ENCODE measurements around the gene EBLN1.

The EBLN1 gene

GRCh38 chr10:22171131-22171530, 46.7 kb downstream of the EBLN1 start:
- H3K27me3 ChIP-seq (ENCODE audit: low read depth, low read length): no peaks in the 10 kb centered on the region
- peaks cover 6% of the 10 kb centered on the region in 2 donors for H3K9me3 ChIP-seq (ENCODE audit: control insufficient read depth in 1 of 2, low read length in 2 of 2)
- no peaks in the 10 kb centered on the region for H3K4me1 ChIP-seq (ENCODE audit: control insufficient read depth in 1 of 2, insufficient read depth in 2 of 2, low read length in 2 of 2)
- no peaks in the 10 kb centered on the region for H3K36me3 ChIP-seq (ENCODE audit: control insufficient read depth in 1 of 2, insufficient read depth in 2 of 2, low read length in 2 of 2)
- no peak overlapping the region for H3K4me3 ChIP-seq (ENCODE audit: low read depth in 1 of 2, low read length in 2 of 2)
- H3K27ac ChIP-seq (ENCODE audit: low read length): no peak overlapping the region

GRCh38 chr10:22170582-22170981, 47.2 kb downstream of the EBLN1 start:
- Histone ChIP-seq H3K9me3 (ENCODE audit: control insufficient read depth in 1 of 2, low read length in 2 of 2) (peaks cover 6% of the 10 kb centered on the region in 2 donors), H3K4me1 (ENCODE audit: control insufficient read depth in 1 of 2, insufficient read depth in 2 of 2, low read length in 2 of 2) (no peaks in the 10 kb centered on the region), H3K27ac (ENCODE audit: low read length) (no peak overlapping the region), H3K36me3 (ENCODE audit: control insufficient read depth in 1 of 2, insufficient read depth in 2 of 2, low read length in 2 of 2) (no peaks in the 10 kb centered on the region), H3K27me3 (ENCODE audit: low read depth, low read length) (no peaks in the 10 kb centered on the region), H3K4me3 (ENCODE audit: low read depth in 1 of 2, low read length in 2 of 2) (no peak overlapping the region)

DNA sequence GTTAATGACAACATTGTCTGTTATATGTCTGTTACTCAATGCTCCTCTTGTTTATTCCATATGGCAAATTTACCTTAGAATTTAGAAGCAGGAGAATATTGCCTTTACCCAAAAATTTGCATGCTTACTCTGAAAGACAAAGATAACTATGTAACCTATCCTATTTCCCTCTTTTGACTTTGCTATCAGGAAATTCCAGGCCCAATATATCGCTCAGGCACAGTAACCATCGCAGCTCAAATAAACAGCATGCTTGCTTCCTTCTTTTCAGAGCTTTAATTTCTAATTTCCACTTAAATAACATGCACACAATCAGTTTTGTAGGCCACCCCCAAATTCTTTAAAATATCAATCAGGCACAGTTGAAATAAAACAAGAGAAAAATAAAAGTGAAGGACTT, 57.8 kb downstream of the EBLN1 start:
- H3K36me3 ChIP-seq (ENCODE audit: control insufficient read depth in 1 of 2, insufficient read depth in 2 of 2, low read length in 2 of 2): no peaks in the 10 kb centered on the region
- H3K4me3 ChIP-seq (ENCODE audit: low read depth in 1 of 2, low read length in 2 of 2): no peak overlapping the region
- no peaks in the 10 kb centered on the region for H3K4me1 ChIP-seq (ENCODE audit: control insufficient read depth in 1 of 2, insufficient read depth in 2 of 2, low read length in 2 of 2)
- no peaks in the 10 kb centered on the region for H3K27me3 ChIP-seq (ENCODE audit: low read depth, low read length)
- no peak overlapping the region for H3K27ac ChIP-seq (ENCODE audit: low read length)
- H3K9me3 ChIP-seq (ENCODE audit: control insufficient read depth in 1 of 2, low read length in 2 of 2): no peaks in the 10 kb centered on the region

DNA sequence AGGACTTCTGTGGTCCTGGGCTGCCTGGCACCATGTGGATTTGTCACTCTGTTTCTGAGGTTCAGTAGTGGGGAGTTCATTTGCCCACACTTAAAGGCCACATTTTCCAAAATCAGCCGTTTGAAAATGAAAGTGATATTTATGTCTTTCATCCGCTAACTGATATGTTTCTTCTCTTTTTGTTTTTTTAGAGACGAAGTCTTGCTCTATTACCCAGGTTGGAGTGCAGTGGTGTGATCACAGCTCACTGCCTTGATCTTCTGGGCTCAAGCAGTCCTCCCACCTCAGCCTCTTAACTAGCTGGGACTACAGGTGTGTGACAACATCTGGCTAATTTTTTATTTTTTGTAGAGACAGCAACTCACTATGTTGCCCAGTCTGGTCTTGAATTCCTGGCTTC, 58.6 kb downstream of the EBLN1 start:
- Histone ChIP-seq H3K9me3 (ENCODE audit: control insufficient read depth in 1 of 2, low read length in 2 of 2) (no peaks in the 10 kb centered on the region), H3K36me3 (ENCODE audit: control insufficient read depth in 1 of 2, insufficient read depth in 2 of 2, low read length in 2 of 2) (no peaks in the 10 kb centered on the region), H3K4me1 (ENCODE audit: control insufficient read depth in 1 of 2, insufficient read depth in 2 of 2, low read length in 2 of 2) (no peaks in the 10 kb centered on the region), H3K27me3 (ENCODE audit: low read depth, low read length) (no peaks in the 10 kb centered on the region), H3K4me3 (ENCODE audit: low read depth in 1 of 2, low read length in 2 of 2) (no peak overlapping the region), H3K27ac (ENCODE audit: low read length) (no peak overlapping the region)
